ENCODE results near the gene AOAH. TPM values are rescaled to one million over a fixed set of nuclear protein-coding genes. Genes with fewer than 3 reads are reported as not detected.

The AOAH gene
- total RNA-seq, 1 donor from 2014 or later: 7.4 TPM

DNA sequence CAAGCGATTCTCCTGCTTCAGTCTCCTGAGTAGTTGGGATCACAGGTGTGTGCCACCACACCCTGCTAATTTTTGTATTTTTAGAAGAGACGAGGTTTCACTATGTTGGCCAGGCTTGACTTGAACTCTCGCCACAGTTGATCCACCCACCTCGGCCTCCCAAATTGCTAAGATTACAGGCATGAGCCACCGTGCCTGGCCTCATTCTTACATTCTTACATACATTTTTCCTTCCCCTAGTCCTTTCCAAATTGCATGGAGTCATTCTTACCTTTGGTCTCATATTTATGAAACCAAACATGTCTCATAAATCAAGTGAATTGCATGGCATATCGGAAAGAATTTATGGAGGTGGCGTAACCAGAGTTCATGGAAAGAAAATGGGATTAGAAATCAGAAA is 186.2 kb downstream of the AOAH start:
- no peak for TF ChIP-seq POLR2A (IDR thresholded peaks at IDR 0.05)
- TF ChIP-seq POLR2AphosphoS5 (IDR thresholded peaks at IDR 0.05; ENCODE audit: insufficient read depth in 1 of 2, low read depth in 1 of 2): no peak
- TF ChIP-seq CTCF (IDR thresholded peaks at IDR 0.05): no peak
- Histone ChIP-seq H3K27ac (no peak overlapping the region), H3K4me1 (no peaks in the 10 kb centered on the region), H3K27me3 (no peaks in the 10 kb centered on the region), H3K9me3 (no peaks in the 10 kb centered on the region), H3K36me3 (no peaks in the 10 kb centered on the region), H3K4me3 (no peak overlapping the region)
- DNase-seq (ENCODE audit: extremely low spot score in 2 of 2): no peak
- intact Hi-C loops (cut with DNase I): no loop called here

- Histone ChIP-seq H3K4me1 (no peaks in the 10 kb centered on the region), H3K9me3 (no peaks in the 10 kb centered on the region), H3K4me3 (no peak overlapping the region), H3K36me3 (no peaks in the 10 kb centered on the region), H3K27ac (no peak overlapping the region), H3K27me3 (no peaks in the 10 kb centered on the region)
- TF ChIP-seq POLR2AphosphoS5 (IDR thresholded peaks at IDR 0.05; ENCODE audit: insufficient read depth in 1 of 2, low read depth in 1 of 2) (no peak), CTCF (IDR thresholded peaks at IDR 0.05) (no peak), POLR2A (IDR thresholded peaks at IDR 0.05) (no peak)
- intact Hi-C loops (cut with DNase I): no loop called here
- no peak for DNase-seq (ENCODE audit: extremely low spot score in 2 of 2)
These were observed 188.2 kb downstream of the AOAH start for GRCh38 chr7:36535866-36536664.

DNA sequence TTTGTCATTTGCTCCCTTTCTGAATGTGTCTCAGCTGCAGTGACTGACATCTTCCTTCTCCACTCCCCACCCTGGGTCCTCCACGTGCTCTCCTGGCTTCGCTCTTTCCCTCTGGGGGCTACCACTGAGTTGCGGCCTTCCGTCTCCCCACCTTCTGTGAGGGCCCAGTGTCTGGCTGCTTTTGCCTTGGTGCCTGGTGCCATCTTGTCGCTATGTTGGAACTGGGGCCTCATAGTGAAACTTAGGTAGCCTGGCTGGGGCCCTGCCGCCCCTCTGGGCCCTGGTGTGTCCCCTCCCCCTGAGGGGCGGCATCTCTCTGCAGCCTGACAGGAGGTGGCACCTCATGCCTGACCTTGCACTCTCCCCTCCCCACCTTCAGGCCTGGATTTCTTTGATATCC is 190.6 kb downstream of the AOAH start:
- no peaks in the 10 kb centered on the region for H3K36me3 ChIP-seq
- TF ChIP-seq POLR2AphosphoS5 (IDR thresholded peaks at IDR 0.05; ENCODE audit: insufficient read depth in 1 of 2, low read depth in 1 of 2): no peak
- TF ChIP-seq POLR2A (IDR thresholded peaks at IDR 0.05): no peak
- no peak for TF ChIP-seq CTCF (IDR thresholded peaks at IDR 0.05)
- no peak overlapping the region for H3K4me3 ChIP-seq
- no peaks in the 10 kb centered on the region for H3K9me3 ChIP-seq
- DNase-seq (ENCODE audit: extremely low spot score in 2 of 2): no peak
- no peaks in the 10 kb centered on the region for H3K4me1 ChIP-seq
- no peaks in the 10 kb centered on the region for H3K27me3 ChIP-seq
- no peak overlapping the region for H3K27ac ChIP-seq
- intact Hi-C loops (cut with DNase I): no loop called here

DNA sequence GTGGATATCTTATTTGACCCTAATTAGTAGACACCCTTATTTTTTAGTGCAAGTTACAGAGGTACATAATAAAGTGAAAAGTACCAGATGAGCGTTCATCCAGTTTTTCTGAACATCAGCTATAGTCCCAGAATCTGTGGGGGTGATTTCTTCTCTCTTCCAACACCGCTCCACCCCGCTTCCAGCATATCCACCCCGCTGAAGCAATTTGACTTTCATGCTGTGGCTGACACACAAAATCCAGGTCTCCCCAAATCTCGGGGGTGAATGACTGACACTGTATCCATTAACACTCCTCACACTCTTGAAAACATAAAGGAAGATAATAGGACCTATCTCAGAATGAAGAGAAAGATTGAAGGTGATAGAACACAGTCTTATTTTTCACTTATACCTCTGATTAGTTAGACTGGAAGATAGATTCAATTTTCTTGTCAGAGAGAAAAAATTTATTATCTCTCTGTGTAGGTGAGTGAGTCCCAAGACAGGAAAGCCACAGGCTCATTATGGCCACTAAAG is 191.3 kb downstream of the AOAH start:
- no peak for DNase-seq (ENCODE audit: extremely low spot score in 2 of 2)
- H3K4me3 ChIP-seq: no peak overlapping the region
- TF ChIP-seq POLR2AphosphoS5 (IDR thresholded peaks at IDR 0.05; ENCODE audit: insufficient read depth in 1 of 2, low read depth in 1 of 2) (no peak), CTCF (IDR thresholded peaks at IDR 0.05) (no peak), POLR2A (IDR thresholded peaks at IDR 0.05) (no peak)
- H3K27ac ChIP-seq: no peak overlapping the region
- H3K36me3 ChIP-seq: no peaks in the 10 kb centered on the region
- H3K4me1 ChIP-seq: no peaks in the 10 kb centered on the region
- no peaks in the 10 kb centered on the region for H3K9me3 ChIP-seq
- intact Hi-C loops (cut with DNase I): no loop called here
- no peaks in the 10 kb centered on the region for H3K27me3 ChIP-seq

GRCh38 chr7:36531951-36532350 is 192.3 kb downstream of the AOAH start:
- no peaks in the 10 kb centered on the region for H3K4me1 ChIP-seq
- no peaks in the 10 kb centered on the region for H3K36me3 ChIP-seq
- no peaks in the 10 kb centered on the region for H3K9me3 ChIP-seq
- no peaks in the 10 kb centered on the region for H3K27me3 ChIP-seq
- H3K27ac ChIP-seq: no peak overlapping the region
- TF ChIP-seq POLR2A (IDR thresholded peaks at IDR 0.05) (no peak), POLR2AphosphoS5 (IDR thresholded peaks at IDR 0.05; ENCODE audit: insufficient read depth in 1 of 2, low read depth in 1 of 2) (no peak), CTCF (IDR thresholded peaks at IDR 0.05) (no peak)
- intact Hi-C loops (cut with DNase I): no loop called here
- H3K4me3 ChIP-seq: no peak overlapping the region
- no peak for DNase-seq (ENCODE audit: extremely low spot score in 2 of 2)
